ENCODE measurements around the gene MAGEL2. TPM values are rescaled to one million over a fixed set of nuclear protein-coding genes. Genes with fewer than 3 reads are reported as not detected.

Gene MAGEL2
- polyA plus RNA-seq, 1 of the 3 experiments (the other 2 are of a cell fraction), result 0.03 TPM

- no peak for TF ChIP-seq SIN3A (IDR thresholded peaks at IDR 0.05; ENCODE audit: borderline replicate concordance, low read depth, low read length)
- TF ChIP-seq YY1 (IDR thresholded peaks at IDR 0.05; ENCODE audit: low read depth), result no peak
- TF ChIP-seq ELF1 (IDR thresholded peaks at IDR 0.05), result no peak
- TF ChIP-seq USF1 (IDR thresholded peaks at IDR 0.05; ENCODE audit: borderline replicate concordance, low read depth), result no peak
- no peak for TF ChIP-seq GATA2 (CRISPR knock-in tag; IDR thresholded peaks at IDR 0.05)
Observed at GRCh38 chr15:23634181-23634580, 13.5 kb downstream of the MAGEL2 start (continued).

- ChIA-PET POLR2A (no interaction called here), CTCF (interaction anchor here (0.6 to 5.2 kb wide), 15 partner anchors 8 to 1813 kb away, joined by 3 to 22 read pairs (median 3); partner anchors contain the start of gene MAGEL2)
- no peak overlapping the region for H3K27ac ChIP-seq (ENCODE audit: low read depth in 2 of 2, low read length in 1 of 2)
- no peak for TF ChIP-seq RXRA (IDR thresholded peaks at IDR 0.05; ENCODE audit: borderline replicate concordance, low read depth)
- no peak for TF ChIP-seq JUND (IDR thresholded peaks at IDR 0.05)
- no peak for TF ChIP-seq RFX5 (IDR thresholded peaks at IDR 0.05; ENCODE audit: low read length)
- peak; percentile 67 for TF ChIP-seq CTCF (IDR thresholded peaks at IDR 0.05)
- no peak for TF ChIP-seq TCF12 (IDR thresholded peaks at IDR 0.05)
- TF ChIP-seq PBX3 (IDR thresholded peaks at IDR 0.05), result no peak
- no peak for TF ChIP-seq USF2 (IDR thresholded peaks at IDR 0.05; ENCODE audit: borderline replicate concordance, low read depth, low read length)
- peak; percentile 22 for TF ChIP-seq RAD21 (IDR thresholded peaks at IDR 0.05; ENCODE audit: low read length)
- DNase-seq, result peak; percentile 38
- H4K20me1 ChIP-seq (ENCODE audit: insufficient read depth), result no peaks in the 10 kb centered on the region
- H3K27me3 ChIP-seq (ENCODE audit: insufficient read depth), result peaks cover 10% of the 10 kb centered on the region; the same call in 1 of the 2 replicates
- no peaks in the 10 kb centered on the region for H3K9me2 ChIP-seq
- no peak overlapping the region for H2AFZ ChIP-seq (ENCODE audit: low read depth)
- no peak overlapping the region for H3K9ac ChIP-seq
- no peak overlapping the region for H3K4me3 ChIP-seq (ENCODE audit: low read depth in 2 of 2, low read length in 1 of 2)
- 2% methylated on average over 4 of the region's 4 CpGs for WGBS (ENCODE audit: low lambda C conversion rate)
- no peaks in the 10 kb centered on the region for H3K36me3 ChIP-seq (replicated peaks in 1 of 2; ENCODE audit: control insufficient read depth in 1 of 2, insufficient read depth in 2 of 2, low read length in 1 of 2)
- H3K4me1 ChIP-seq (ENCODE audit: control insufficient read depth in 1 of 2, insufficient read depth in 2 of 2, low read depth in 1 of 2, low read length in 1 of 2), result no peaks in the 10 kb centered on the region
- H3K4me2 ChIP-seq, result no peak overlapping the region
- H3K79me2 ChIP-seq (ENCODE audit: insufficient read depth), result no peaks in the 10 kb centered on the region
- H3K9me3 ChIP-seq, result no peaks in the 10 kb centered on the region
- H3F3A ChIP-seq (replicated peaks; ENCODE audit: insufficient read depth), result no peaks in the 10 kb centered on the region
Observed at GRCh38 chr15:23629234-23629805, 18.3 kb downstream of the MAGEL2 start.
